ENCODE results near the gene CTR9.

Gene CTR9

DNA sequence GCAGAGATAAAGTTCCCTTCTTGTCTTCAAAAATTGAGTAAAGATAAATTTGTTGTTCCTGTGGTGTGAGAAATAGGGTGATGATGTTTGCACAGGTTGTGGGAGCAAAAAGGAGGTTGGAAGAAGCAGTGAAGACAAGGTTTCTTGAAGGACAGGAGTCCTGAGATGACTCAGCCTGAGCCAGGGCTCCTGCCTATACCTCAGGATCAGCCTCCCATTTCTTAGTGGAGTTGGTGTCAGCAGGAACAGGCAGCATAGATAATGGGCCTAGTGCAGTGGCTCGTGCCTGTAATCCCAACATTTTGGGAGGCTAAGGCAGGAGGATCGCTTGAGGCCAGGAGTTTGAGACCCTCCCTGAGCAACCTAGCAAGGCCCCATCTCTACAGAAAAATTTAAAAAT is 29.0 kb downstream of the CTR9 start:
- DNase-seq (ENCODE audit: low read depth, low spot score) = no peak

DNA sequence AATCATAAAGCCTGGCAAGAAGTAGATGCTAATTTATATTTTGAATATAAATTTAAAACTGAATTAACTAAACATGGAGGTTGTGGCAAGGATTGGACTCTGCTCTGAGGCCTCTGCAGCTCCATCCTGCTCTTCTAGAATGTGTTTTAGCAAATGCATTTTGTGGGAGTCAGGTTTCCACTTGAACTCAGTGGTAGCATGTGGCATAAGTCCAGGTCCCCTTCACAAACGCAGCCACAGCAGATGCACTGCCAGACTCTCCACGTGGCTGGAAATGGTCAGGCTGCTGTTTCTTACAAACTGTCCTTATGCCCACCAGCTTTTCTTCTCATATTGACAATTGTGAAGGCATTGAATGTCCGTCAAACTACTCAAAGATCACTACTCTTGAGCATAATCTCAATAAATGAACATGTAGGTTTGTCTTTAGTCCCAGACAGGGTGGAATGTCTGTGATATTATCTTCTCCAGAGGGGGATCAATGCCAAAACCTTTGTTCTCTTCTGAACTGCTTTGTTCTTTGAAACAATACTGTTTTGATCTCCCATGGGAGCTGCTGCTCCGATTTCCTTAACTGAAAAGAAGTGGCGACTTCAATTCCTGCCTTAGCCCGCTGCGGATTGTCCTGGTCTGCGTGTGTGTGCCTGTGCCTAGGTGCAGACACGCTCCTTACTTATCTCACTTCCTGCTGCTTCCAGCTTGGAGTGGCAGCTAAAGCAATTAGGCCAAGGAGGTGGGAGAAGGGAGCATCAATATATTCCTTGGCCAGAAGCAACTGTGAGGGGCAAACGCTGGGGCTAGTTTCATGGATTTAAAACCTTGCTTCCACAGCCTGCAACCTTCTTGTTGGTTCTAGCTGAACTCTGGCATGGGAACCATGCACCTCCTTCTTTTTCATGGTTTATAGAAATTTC is 33.4 kb downstream of the CTR9 start:
- DNase-seq (ENCODE audit: low read depth, low spot score) = no peak

DNA sequence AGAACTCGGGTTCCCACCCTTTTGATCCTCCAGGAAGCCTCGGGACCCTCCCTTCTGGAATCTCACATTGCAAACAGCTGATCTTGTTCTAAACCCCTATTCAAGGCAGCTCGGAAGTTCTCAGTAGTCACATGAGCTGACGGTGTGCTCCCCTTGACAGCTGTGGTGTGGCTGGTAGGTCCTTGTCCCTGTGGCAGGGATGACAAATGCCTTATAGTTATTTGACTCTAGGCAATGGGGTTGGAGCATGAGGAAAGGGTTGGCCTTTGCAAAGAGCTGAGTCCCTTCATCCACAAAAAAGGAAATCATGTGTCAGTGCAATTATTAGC is 34.1 kb downstream of the CTR9 start:
- DNase-seq (ENCODE audit: low read depth, low spot score) = no peak

DNA sequence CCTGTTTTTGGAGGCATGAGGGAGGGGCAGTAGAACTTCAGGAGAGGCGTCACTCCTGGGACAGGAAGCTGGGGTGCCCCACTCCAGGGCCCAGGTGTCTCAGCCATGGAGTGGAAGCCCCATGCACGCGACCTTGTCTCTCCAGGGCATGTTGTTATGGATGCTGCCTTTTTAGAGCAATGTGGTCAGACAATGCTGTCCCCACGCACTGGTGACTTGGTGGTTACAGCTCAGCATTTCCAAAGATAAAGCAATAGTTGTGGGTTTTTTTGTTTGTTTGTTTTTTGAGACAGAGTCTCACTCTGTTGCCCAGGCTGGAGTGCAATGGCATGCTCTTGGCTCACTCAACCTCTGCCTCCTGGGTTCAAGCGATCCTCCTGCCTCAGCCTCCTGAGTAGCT is 35.4 kb downstream of the CTR9 start:
- no peak for DNase-seq (ENCODE audit: low read depth, low spot score)

DNA sequence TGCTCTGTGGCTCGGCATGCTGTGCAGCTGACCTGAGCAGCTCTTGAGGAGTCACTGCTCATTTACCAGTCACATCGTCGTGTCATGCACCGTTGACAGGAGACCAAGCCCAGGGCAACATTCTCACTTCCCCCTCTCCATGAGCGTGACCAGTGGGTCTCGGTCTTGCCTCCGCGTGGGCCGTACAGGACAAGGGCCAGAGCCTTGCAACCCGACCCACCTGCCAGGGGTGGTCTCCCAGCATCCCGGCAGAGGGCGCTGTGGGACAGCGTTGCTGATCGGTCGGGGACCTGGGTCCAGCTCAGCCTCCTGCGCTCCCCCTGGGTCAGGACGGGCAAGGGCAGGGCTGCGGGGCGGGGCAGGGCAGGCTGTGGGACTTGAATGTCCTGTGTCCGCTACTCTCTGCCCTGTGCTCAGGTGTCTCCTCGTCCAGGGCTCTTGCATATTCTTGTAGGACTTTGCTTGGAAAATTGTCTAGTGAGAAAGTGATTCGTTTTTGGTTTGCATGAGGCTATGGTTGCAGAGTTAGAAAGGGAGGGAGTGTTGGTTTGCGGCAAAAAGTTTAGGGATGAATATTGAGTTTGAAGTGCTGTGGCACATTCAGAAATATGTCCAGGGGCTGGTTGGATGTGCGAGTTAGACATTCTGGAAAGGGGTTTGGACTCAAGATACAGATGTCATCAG is 41.5 kb downstream of the CTR9 start:
- DNase-seq (ENCODE audit: low read depth, low spot score) = no peak

DNA sequence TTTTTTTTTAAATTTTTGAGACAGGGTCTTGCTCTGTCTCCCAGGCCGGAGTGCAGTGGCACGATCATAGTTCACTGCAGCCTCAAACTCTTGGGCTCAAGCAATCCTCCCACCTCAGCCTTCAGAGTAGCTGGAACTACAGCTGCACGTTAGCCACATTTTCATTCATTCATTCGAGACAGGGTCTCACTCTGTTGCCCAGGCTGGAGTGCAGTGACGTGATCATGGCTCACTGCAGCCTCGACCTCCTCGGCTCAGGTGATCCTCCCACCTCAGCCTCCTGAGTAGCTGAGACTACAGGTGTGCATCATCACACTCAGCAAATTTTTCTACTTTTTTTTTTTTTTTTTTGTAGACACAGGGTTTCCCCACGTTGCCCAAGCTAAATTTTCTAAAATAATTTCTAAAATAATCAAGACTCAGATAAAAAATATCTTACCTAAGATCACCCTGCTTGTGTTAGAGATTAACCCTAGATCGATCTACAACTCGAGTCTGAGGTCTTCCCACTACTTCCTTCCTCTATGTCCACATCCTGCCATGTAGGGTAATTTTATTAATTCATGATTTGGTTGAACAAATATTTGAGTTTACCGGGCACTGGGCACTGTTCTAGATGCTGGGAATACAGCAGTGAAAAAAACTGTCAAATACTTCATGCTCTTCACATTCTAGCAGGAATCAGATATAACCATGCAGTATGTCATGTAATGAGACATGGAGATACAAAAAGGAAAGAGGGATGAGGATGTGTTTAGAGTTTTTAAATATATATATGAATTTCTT is 42.6 kb downstream of the CTR9 start:
- no peak for DNase-seq (ENCODE audit: low read depth, low spot score)

DNA sequence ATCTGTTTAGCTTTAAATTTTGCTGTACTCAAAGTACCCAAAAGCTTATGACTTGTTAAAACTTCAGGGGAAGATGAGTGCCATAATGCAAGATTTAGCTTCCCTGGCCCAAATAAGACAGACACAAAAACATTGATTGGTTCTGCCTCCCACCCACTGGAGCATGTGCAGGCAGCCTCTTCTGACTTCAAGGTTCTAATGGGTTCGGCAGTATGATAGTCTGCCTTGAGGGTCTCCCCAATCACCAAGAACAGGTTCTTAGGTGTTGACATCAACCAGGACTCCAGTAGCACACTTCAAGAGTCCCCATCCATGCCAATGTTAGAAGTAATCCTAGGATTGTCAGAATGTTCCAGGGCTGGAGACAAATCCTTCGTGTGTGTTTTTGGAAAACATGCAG is 45.1 kb downstream of the CTR9 start:
- DNase-seq (ENCODE audit: low read depth, low spot score) = no peak

DNA sequence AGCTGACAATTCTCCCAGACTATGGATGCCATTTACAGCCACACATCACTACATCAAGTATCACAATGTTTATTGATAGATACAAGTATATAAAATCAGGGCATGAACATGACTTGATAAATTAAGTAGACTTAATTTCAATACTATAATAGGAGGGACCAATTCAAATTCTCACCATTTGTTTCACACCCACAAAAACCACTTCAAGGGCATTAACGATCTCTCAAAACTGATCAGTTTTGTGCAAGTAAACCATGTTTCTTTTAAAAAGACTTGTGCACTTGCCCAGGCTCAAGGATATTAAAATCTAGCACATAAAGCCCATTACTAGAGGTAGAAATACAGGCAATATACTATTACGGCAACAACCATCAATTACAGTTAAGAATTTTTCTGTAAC is 46.0 kb downstream of the CTR9 start:
- DNase-seq (ENCODE audit: low read depth, low spot score) = no peak

DNA sequence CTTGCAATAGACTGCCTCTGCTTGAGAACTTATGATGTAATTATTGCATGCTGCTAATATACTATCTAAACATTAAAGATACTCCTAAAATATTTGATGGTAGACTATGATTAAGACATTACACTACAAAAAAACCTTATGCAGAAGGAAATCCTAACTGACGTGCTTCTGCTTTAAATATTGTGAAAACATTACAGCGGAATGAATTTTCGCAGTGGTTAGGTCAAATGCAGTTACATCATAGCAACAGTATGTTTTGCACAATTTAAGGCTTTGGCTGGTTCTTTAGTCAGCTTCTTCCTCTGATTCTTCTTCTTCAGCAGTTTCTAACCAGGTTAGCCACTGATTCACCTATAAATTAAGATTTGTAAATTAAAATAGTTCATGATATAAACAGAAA is 46.5 kb downstream of the CTR9 start:
- DNase-seq (ENCODE audit: low read depth, low spot score) = no peak

DNA sequence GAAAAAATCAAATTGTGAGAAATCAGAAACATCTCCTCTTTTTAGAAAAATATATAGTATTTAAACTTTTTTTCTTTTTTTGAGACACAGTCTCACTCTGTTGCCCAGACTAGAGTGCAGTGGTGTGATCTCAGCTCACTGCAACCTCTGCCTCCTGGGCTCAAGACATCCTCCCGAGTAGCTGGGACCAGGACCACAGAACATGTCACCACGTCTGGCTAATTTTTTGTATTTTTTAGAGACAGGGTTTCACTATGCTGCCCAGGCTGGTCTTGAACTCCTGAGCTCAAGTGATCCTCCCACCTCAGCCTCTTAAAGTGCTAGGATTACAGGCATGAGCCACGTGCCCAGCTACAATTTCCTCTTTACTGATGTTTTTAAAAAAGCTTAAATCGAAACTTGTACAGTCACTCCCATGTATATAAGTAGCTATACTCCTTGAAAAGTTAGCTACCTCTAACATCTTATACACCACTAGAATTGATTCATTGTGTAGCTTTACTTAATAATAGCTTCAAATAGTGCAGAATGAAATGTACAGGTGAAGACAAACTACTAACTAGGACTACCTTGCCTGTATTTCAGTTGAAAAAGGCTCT is 47.4 kb downstream of the CTR9 start:
- no peak for DNase-seq (ENCODE audit: low read depth, low spot score)

DNA sequence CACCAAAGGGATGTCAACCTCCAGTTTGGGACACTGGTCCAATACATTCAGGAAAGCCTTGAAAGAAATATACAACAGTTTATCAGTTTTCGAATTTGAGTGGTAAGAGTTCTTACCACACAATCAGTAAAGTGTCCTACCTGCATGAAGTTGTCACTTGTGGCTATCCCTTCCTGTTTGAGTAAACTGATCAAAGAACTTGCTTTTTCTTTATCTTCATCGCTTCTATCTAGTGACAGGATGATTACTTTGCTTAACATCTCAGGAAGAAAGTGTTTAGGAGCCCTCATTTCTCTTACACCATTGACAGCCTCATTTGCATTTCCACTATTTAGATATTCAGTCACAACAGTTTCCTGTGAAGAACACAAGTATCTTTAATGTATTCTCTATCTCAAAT is 49.2 kb downstream of the CTR9 start:
- no peak for DNase-seq (ENCODE audit: low read depth, low spot score)

DNA sequence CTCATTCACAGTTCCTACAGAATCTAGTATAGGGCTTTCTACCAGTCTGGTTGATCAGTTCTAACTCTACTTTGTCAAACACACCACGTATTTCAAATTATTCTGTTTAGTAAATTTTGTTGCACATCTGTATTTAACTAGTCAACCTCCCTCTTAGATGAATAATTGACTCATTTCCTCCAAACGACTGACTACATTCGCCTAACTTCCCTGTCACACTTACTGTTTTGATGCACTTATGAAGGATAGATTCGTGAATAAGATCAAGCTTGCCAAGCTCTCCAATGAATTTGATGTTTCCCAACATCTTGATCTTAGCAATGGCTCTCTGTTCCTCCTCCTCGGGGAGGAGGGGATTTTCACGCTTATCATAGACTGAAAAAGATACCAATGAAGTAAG is 52.6 kb downstream of the CTR9 start:
- DNase-seq (ENCODE audit: low read depth, low spot score) = no peak

DNA sequence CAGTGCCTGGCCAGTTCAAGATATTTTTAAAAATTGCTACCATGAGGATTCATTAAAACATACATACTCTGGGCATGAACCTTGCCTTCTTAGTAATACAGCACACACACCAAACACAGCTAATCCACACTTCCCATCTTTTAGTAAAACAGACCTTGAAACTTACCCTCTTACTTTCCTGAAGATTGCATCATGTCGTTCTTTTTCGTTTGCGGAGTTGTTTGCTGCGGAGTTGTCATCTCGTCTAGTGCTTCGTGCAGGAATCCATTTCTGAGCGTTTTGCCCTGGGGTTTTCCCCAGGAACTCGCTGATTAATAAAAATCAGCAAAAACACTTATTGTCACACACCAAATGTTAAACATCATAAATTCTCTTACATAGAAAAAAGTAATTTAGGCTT is 54.7 kb downstream of the CTR9 start:
- DNase-seq (ENCODE audit: low read depth, low spot score) = no peak

DNA sequence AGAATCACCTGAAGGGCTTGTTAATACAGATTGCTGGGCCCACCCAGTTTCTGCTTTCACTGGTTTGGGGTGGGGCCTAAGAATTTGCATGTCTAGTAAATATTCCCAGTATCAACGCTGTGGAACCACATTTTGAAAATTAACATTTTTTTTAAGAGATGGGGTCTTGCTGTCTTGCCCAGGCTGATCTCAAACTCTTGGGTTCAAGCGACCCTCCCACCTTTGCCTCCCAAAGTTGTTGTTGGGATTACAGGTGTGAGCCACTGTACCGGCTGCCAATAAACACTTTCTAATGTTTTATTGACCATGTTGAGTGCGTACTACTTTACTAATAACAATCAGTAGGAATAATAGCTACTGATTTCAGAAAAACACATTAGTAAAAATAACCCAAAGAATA is 55.2 kb downstream of the CTR9 start:
- no peak for DNase-seq (ENCODE audit: low read depth, low spot score)

DNA sequence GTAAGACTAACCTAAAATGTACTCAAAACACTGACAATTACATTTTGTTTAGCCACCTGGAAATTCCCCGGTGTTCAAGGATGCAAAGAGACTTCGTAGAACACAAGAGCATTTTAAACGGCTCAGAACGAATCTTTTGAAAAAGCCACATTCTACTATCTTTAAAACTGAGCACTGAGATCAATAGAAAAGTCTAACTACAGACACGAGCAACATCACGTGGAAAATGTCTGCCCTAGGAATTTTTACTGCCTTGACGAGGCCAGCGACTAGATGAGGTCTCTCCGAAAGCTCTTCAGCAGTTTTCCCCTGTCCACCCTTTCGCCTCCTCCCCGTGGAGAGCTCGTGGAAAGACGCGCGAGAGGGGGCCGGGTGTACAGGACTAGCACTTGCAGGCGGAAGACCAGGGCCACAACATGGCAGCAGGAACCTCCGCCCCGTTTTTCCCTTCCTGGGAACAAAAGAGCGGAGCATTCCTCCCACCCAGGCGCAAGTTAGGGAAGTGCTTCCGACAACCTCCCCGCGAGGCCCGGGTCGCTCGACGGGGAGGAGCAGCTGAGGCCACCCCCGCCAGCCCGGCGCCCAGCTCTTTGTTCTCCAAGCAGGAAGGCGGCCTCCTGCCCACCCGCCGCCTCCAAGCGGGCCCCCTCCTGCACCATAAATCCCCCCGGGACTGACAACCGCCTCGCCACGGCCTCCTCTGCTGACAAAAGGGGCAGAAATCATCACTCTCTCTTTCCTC is 56.6 kb downstream of the CTR9 start:
- DNase-seq (ENCODE audit: low read depth, low spot score) = no peak

DNA sequence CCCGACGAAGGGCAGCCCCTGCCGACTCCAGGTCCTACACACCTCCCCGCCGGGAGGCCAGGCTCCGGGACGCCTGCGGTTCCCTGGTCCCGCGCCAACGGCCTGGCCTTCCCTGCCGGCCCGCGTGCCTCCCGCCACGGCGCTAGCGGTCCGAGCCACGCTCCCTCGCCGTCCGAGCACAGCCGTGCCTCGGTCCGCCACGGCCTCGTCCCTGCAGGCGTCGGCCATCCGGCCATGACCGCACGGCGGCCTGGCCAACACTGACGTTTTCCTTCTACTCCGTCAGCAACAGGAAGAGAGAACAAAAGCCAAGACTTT is 57.1 kb downstream of the CTR9 start:
- DNase-seq (ENCODE audit: low read depth, low spot score) = no peak

DNA sequence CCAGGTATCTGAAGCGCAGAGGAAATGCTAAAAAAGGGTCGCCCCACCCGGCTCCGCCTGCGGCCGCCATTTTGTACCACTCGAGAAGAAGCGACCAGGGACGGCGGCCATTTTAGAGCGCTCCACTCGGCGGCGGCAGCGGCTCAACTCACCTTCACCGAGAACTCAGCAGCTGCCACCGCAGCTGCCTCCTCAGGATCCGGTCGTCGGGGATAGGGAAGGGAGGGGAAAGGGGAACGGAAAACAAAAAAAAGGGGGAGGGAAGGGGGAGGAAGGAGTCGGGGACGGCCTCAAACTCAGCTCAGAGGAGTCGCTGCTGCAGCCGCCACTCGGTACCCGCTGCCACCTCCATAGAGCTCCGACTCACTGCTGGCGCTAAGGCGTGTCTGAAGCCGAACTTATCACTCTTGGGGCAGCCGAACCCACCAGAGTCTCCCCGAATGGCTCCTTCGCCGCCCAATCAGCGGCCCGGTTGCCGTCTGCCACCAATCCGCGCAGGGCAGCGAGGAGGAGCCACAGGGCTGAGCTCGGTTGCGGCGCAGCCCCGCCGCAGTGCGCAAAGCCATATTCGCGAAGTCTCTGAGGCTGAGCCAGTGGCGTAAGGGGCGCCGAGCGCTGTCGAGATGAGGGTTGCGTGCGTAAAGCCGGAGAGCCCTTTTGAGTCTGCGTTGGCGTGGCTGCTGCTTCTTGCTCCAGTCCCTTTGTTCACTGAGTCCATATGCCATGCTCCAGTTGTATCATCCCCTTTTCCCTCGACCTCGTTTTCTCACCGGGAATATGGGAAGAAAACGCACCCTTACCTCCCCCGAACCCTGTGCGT is 57.7 kb downstream of the CTR9 start, which contains the start of gene EIF4G2:
TSS of gene EIF4G2 (minus strand) at position 374 of the 820 bp plus-strand sequence.
- peak; percentile 90 for DNase-seq (ENCODE audit: low read depth, low spot score)

DNA sequence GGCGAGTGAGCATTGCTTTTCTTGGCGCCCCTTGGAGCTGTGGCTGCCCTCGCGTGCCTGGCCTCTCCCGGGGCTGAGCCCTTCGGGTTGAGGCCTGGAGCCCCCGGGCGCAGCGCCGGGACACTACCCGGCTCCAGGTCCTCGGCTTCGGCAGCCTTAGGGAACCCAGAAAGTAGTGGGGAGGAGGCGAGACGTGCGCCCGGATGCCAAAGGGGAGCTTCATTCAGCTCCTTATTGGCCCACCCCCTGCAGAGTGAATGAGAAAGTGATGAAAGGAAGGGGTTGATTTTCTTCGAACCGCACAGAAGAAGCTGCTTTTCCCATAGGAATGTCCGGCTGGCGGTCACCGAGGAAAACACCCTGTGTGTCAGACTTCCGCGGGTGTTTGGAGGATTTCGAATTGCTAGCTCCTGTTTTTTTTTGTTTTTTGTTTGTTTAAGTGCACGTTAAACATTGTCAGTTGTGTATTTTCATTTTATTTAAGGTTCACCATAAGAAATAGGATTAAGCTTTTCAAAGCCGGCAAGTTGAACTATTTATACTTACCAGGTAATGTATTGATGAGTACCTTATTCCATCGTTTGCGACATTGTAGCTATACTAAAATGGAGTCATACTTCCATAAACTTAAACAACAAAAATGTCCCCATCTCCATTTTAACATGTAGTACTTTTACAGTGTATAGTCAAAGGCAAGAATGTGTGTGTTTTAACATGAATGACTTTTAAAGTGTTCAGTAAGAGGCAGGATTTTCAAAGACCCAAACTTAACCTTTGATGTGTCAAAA is 58.5 kb downstream of the CTR9 start:
- DNase-seq (ENCODE audit: low read depth, low spot score) = peak; percentile 52

DNA sequence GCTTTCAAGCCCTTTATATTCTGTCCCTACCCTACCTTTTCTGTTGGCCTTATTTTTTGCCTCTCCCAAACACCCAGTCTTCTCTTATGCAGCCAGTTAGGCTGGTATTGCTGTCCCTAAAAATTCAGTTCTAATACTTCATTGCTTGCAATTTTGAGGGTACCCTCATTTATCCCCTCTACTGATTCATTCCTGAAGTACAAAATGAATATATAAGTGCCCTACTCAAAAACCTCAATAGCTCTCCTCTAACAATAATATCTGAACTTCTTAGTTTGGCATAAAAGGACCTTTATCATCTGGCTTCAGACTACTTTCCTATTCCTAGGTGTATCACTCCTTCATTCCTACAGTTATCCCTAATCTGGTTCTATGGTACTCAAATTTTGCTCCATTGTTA is 62.9 kb downstream of the CTR9 start:
- DNase-seq (ENCODE audit: low read depth, low spot score) = no peak

DNA sequence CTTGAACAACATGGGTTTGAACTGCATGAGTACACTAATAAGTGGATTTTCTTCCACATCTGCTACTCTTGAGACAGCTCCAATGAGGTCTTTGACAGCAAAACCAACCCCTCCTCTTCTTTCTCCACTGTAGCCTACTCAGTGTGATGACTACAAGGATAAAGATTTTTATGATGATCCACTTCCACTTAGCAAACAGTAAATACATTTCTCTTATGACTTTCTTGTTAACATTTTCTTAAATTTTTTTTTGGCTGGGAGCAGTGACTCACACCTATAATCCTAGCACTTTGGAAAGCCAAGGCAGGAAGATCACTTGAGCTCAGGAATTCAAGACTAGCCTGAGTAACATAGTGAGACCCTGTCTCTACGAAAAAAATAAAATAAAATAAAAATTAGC is 67.5 kb downstream of the CTR9 start:
- DNase-seq (ENCODE audit: low read depth, low spot score) = no peak
